Hematopoietic multipotent progenitor cell treated with erythropoietin and hydrocortisone succinate and interleukin-3 and kit ligand, for 15 days (in vitro differentiated cells): ENCODE data around the gene POP7.

Source experiments
- DNase-seq: peaks from one replicate; pipeline ENCODE4 v3.0.0-alpha.2; 2015; ENCODE audit warnings: low spot score

The POP7 gene

DNA sequence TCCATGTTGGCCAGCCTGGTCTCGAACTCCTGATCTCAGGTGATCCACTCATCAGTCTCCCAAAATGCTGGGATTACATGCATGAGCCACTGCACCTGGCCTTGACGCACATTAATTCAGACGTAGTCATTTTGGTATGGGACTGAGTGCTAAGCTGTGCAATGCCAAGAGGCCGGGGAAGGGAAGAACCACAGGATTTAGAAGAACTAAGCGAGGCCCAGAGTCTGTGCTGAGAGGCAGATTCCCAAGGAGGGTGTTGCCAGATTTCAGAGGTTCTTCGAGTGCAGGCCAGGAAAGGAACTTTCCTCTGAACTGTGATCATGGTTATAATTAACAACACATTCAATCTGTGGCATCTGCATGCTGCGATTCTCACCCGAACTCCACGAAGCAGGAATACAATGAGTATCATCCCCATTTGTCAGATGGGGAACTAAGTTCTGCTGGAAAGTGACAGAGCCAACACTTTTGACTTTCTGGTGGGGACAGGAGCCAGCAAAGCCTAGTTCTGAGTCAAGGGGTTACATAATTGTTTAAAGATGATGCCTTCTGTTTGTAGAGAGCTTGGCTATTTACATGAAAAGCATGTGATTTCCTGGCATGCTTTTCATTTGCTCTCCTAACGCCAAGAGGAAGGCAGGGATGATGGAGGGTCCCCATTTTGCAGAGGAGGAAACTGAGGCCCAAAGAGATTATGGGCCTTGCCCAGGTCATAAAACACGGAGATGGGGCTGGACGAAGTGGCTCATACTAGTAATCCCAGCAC is 21.3 kb downstream of the POP7 start:
- no peak for DNase-seq

DNA sequence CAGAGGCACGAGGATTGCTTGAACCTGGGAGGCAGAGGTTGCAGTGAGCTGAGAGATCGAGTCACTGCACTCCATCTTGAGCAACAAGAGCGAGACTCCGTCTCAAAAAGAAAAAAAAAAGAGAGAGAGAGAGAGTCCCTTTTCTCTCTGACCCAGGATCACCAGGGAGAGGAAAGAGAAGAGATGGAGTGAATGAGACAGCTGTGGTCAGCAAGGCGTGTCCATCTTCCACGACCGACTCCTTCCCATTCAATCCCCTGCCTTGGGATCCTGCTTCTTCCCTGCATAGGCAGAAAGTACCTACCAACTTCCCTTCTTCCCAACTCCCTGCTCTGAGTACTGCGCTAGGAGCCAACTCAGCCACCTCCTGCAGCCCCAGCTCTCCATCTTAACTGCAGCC is 22.3 kb downstream of the POP7 start:
- DNase-seq, result no peak

DNA sequence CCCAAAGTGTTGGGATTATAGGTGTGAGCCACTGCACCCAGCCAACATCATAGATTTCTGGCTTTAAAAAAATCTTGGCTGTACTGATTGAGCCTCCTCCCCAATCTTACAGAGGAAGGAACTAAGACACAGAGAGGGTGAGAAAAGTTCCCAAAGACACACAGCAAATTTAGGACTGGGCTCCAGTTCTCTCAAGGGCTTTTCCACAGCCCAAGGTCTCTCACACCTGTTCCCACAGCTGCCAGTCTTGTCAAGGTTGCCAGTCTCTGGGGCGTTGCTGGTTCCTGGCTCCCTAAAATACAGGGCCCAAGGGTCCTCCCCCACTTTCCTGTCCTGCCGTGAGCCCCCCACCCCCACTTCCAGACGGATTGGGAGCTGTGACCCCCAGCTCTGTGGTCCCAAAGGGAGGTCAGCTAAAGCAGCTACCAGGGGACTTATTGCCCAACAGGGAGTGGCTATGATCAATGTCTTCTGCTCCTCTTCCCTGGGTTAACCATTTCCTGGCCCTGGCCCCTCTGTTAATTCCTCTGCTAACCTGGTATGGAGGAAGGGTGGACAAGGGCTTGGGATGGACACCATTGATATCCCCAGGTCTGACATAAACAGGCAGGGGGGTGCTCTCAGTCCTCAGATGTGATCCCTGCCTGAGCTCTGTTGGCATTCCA is 24.3 kb downstream of the POP7 start:
- DNase-seq, result no peak

DNA sequence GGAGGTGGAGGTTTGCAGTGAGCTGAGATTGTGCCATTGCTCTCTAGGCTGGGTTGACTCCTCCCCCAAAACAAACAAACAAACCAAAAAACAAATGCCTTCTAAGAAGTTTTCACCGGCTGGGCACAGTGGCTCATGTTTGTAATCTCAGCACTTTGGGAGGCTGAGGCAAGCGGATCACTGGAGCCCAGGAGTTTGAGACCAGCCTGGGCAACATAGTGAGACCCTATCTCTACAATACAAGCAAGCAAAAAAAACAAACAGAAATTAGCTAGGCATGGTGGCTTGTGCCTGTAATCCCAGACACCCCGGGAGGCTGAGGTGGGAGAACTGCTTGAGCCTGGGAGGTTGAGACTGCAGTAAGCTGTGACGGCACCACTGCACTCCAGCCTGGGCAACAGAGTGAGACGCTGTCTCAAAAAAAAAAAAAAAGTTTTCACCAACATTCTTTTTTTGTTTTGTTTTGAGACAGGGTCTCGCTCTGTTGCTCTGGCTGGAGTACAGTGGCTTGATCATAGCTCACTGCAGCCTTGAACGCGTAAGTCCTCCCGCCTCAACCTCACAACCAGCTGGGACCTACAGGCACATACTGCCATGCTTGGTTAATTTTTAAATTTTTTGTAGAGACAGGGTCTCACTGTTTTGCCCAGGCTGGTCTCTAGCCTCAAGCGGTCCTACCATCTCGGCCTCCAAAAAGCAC is 26.2 kb downstream of the POP7 start:
- DNase-seq, result no peak

DNA sequence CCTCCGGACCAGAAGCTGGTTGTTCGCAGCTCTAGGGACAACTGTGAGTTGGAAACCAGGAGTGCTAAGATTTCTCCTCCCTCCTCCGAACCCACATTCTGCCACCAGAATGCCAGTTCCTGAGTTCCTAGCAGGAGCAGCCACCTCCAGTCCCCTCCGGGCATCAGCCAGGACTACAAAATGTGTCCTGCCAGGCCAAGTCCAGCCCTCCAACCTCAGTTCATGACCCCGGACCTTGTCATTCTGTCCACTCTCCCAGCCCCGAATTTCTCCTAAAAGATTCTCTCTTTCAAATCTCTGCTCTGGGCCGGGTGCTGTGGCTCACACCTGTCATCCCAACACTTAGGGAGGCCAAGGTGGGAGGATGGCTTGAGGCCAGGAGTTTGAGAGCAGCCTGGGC is 29.8 kb downstream of the POP7 start:
- no peak for DNase-seq

DNA sequence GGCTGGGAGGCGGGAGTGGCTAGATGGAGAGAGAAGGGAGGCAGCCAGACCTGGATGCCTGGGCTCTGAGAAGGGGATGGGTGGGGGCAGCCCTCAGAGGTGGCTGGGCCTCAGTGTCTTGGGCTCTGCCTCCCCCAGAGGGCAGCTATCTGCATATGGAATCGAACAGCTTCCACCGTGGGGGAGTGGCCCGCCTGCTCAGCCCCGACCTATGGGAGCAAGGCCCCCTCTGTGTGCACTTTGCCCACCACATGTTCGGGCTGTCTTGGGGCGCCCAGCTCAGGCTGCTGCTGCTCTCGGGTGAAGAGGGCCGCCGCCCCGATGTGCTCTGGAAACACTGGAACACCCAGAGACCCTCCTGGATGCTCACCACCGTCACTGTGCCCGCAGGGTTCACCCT is 30.8 kb downstream of the POP7 start:
- DNase-seq, result no peak

DNA sequence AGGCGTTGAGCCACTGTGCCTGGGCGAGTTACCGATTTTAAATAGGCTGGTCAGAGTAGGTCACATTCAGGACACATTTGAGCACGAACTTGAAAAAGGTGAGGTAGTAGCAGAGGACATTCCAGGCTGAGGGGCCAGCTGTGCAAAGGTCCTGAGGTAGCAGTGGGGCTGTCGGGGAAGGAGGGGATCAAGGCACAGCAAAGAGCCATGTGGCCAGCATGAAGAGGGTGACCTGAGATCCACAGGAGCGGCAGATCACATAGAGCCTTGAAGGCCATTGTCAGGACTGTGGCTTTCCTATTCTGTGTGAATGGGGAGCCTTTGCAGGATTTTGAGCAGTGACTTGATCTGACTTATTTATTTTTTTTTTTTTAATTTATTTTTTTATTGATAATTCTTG is 34.0 kb downstream of the POP7 start:
- DNase-seq, result no peak

DNA sequence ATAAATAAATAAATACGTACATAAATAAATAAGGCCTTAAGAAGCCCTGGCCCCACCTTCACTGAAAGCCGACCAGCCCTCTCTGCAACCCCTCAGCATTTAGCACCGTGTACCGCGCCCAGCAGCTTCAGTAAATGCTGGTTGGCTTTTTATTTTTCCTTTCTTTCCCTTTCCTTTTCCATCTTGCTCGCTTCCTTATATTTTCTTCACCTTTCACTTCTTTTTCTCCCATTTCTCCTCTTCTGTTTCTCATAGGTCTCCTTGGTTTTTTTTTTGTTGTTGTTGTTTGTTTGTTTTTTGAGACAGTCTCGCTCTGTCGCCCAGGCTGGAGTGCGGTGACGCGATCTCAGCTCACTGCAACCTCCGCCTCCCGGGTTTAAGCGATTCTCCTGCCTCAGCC is 38.7 kb downstream of the POP7 start:
- DNase-seq, result no peak

DNA sequence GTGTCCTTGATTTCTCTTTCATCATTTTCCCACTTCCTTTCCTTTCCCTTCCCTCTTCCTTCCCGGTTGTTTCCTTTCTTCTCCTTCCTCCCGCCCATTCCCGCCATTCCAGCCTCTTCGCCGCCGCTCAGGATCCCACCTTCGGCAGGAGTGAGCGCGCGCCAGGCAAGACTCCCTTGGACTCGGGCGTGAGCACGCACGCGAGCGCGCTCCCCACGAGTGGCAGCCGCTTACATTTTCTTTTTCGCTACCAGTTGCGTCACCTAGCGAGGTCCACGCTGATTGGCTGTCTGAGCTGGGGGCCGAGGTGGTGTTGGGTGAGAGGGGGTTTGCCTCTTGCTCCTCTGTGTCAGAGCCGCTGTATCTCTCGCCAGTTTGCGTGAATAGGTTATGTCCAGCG is 39.3 kb downstream of the POP7 start:
- no peak for DNase-seq

DNA sequence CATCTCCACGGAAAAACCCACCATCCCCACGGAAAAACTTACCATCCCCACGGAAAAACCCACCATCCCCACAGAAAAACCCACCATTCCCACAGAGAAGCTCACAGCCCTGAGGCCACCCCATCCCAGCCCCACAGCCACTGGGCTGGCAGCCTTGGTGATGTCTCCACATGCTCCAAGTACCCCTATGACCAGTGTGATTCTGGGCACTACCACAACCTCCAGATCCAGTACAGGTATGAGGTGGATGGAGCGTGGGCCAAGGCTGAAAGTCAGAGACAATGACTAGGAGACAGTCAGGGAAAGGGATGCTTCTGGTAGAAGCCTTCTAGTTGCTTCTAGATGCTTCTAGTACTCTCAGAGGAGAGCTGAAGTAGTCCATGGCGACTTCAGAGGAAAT is 47.1 kb downstream of the POP7 start:
- no peak for DNase-seq

DNA sequence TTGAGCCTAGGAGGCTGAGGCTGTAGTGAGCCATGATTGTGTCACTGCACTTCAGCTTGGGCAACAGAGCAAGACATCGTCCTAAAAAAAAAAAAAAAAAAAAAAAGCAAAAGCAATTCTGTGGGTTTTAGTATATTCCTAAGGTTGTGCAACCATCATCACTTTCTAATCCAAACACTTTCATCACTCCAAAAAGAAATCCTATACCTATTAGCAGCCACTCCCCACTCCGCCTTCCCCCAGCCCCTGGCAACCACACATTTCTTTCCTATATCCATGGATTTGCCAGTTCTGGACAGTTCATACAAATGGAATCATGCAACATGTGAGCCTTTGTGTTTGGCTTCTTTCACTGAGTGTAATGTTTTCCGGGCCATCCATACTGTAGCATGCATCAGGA is 47.8 kb downstream of the POP7 start:
- DNase-seq, result no peak
